ENCODE results near the gene METAP1D.
A peak's percentile ranks its signal among the peaks of the same experiment; 100 is the strongest.
"Not testable (repeated sequence)": the region's sequence is repeated elsewhere in the genome, so short reads cannot be mapped to it uniquely, and the experiment has no call there.

Gene METAP1D

GRCh38 chr2:171999604-172000469 lies at the start of gene METAP1D:
Gene METAP1D, plus strand, starts transcription at chr2:171999953. Its CDS starts 17 bp downstream, at chr2:171999970.
- DNase-seq (ENCODE audit: low read depth), result peak; percentile 54

GRCh38 chr2:171952276-171952675 lies 47.5 kb upstream of the METAP1D start:
- no peak for DNase-seq (ENCODE audit: low read depth)

- DNase-seq (ENCODE audit: low read depth), result no peak
These were observed 47.0 kb upstream of the METAP1D start for GRCh38 chr2:171952748-171953147.

DNA sequence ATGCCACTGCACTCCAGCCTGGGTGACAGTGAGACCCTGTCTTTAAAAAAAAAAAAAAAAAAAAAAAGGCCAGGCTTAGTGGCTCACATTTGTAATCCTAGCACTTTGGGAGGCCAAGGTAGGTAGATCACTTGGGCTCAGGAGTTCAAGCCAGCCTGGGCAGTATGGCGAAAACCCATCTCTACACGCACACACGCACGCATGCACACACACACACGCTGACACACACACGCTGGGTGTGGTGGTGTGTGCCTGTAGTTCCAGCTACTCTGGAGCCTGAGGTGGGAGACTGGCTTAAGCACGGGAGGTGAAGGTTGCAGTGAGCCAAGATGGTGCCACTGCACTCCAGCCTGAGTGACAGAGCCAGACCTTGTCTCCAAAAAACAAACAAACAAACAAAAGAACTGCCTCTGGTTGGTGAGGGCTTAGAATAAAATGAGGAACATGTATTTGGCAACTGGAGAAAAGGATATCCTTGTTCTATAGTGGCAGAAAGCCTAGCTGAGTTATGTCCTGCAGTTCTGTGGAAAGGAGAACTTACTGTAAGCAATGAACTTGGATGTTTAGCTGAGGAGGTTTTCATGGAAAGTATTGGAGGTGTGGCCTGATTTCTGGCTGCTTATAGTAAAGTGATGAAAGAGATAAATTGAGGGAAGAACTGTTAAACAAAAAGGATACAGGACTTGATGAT lies 43.5 kb upstream of the METAP1D start:
- DNase-seq (ENCODE audit: low read depth), result no peak

GRCh38 chr2:171957061-171957460 lies 42.7 kb upstream of the METAP1D start:
- no peak for DNase-seq (ENCODE audit: low read depth)

GRCh38 chr2:171958475-171958874 lies 41.3 kb upstream of the METAP1D start:
- DNase-seq (ENCODE audit: low read depth), result no peak

GRCh38 chr2:171959998-171960397 lies 39.8 kb upstream of the METAP1D start:
- no peak for DNase-seq (ENCODE audit: low read depth)

- DNase-seq (ENCODE audit: low read depth), result no peak
These were observed 39.2 kb upstream of the METAP1D start for GRCh38 chr2:171960570-171960969.

GRCh38 chr2:171963198-171963597 lies 36.6 kb upstream of the METAP1D start:
- no peak for DNase-seq (ENCODE audit: low read depth)

DNA sequence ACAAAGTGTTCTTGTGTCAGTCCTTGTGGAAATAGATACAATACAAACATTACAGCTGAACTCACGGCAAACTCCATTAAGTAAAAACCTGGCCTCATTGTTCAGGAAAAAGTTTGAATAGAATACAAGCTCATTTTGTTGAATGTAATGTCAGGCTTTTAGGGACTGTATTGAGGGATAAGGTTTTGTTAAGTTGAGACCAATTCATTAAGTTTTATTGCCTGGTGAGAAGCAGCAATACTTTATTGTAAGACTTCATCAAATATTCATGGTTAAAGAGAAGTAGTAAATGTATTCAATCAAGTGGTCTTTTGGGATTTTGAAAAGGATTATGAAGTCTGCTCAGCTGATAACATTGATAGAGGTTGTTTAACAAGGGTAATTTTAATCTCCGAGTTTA lies 35.4 kb upstream of the METAP1D start:
- no peak for DNase-seq (ENCODE audit: low read depth)

- no peak for DNase-seq (ENCODE audit: low read depth)
These were observed 34.5 kb upstream of the METAP1D start for GRCh38 chr2:171965238-171965637.

DNA sequence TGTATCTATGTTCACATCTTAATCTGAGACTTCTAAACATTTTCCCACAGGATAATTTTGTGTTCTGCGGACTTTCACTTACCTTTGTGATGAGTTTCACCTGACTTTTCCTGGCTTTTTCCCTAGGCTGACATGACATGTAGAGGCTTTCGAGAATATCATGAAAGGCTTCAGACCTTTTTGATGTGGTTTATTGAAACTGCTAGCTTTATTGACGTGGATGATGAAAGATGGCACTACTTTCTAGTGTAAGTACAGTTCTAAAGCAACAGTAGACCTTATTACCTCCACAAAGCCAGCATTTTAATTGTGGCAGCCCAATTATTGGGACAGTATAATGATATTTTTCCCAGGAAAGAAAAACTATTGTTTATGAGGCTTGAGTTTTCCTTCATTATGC lies 34.1 kb upstream of the METAP1D start:
- DNase-seq (ENCODE audit: low read depth), result no peak

- no peak for DNase-seq (ENCODE audit: low read depth)
These were observed 33.5 kb upstream of the METAP1D start for GRCh38 chr2:171966235-171966634.

DNA sequence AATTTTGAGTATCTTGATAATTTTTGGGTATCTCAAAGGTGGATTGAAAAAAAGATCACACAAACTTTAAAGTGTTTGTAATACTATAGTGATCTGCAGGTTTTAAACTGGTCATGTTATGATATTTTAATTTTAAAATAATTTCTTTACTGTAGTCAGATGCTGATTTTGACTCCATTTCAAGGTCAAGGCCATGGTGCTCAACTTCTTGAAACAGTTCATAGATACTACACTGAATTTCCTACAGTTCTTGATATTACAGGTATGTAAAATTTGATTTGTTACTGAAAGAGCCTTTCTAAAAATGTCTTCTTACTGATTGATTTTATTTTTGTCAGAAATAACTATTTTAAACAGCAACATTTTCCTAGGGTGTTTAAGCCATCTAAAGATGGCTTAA lies 33.1 kb upstream of the METAP1D start:
- no peak for DNase-seq (ENCODE audit: low read depth)

DNA sequence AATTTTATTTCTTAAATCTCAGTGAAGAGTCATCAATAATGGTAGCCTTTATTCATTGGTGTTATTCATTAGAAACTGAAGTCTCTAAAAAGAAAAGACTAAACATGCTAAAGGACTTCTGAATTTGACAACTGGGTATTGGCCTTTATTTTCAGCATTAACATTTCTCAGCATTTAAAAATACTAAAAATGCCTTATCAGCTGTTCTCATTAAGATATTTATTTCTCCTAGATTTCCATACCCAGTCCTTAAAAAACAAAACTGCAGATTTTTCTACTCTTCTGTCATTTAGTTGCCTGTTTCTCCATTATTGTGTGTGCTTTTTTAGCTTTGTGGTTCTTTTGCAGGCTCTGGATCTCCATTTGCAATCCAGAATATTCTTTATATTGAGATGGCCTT lies 31.2 kb upstream of the METAP1D start:
- DNase-seq (ENCODE audit: low read depth), result no peak

GRCh38 chr2:171972329-171972982 lies 27.3 kb upstream of the METAP1D start:
- DNase-seq (ENCODE audit: low read depth), result no peak

GRCh38 chr2:171979103-171979502 lies 20.6 kb upstream of the METAP1D start:
- no peak for DNase-seq (ENCODE audit: low read depth)

GRCh38 chr2:171983924-171984323 lies 15.8 kb upstream of the METAP1D start:
- DNase-seq (ENCODE audit: low read depth), result not testable (repeated sequence)

DNA sequence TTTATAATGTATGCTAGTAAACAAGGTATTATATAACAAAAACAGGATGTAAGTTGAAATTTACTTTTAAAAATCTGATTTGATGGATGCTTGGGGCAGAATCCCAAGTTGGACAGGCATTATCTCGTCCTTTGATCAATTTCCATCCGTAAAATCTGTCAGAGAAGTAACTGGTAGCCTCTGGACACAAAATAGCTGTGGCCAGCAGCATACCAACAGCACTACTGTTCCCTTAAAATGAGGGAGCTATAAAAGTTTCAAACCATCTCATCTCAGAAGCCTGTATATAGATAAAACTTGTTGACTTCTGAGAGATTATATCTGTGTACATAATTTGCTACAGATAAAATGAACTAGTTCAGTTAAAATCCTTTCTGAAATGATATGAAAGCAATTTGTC lies 14.7 kb upstream of the METAP1D start:
- no peak for DNase-seq (ENCODE audit: low read depth)

- DNase-seq (ENCODE audit: low read depth), result no peak
These were observed 13.0 kb upstream of the METAP1D start for GRCh38 chr2:171986778-171987177.

GRCh38 chr2:171991027-171991426 lies 8.7 kb upstream of the METAP1D start:
- DNase-seq (ENCODE audit: low read depth), result no peak

GRCh38 chr2:171995586-171995985 lies 4.2 kb upstream of the METAP1D start:
- DNase-seq (ENCODE audit: low read depth), result no peak

DNA sequence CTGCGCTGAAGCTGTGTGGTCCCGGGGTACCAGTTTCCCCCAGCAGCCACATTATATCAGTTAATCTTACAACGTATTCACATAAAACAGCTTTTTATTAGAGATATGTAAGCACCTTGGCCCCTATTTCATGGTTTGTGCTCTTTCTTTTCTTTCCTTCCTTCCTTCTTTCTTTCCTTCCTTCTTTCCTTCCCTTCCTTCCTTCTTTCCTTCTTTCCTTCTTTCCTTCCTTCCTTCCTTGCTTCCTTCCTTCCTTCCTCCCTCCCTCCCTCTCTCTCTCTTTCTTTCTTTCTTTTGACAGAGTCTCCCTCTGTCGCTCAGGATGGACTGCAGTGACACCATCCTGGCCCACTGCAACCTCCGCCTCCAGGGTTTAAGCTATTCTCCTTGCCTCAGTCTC lies 3.7 kb upstream of the METAP1D start:
- no peak for DNase-seq (ENCODE audit: low read depth)
